Esophagus muscularis mucosa (tissue), 4 donors: ENCODE data around the gene RUNX1.

Experiments used
- CTCF ChIP-seq, 3 experiments: fragments of 200-600 bp in 2 of 3; fragments of 450-650 bp in 1 of 3; sonication (generic) in 2 of 3; IDR thresholded peaks; one replicate each; pipeline ENCODE4 v1.5.1; 2017 to 2019; ENCODE audit warnings: antibody characterized with exemption in 3 of 3, mild to moderate bottlenecking in 2 of 3, moderate library complexity in 1 of 3
- EP300 ChIP-seq: sonication (generic); formaldehyde crosslinking; IDR thresholded peaks from one replicate; pipeline ENCODE4 v1.6.1; 2017; ENCODE audit warnings: antibody characterized with exemption
- POLR2A ChIP-seq: fragments of 450-650 bp; IDR thresholded peaks from one replicate; pipeline ENCODE4 v1.6.1; 2017; ENCODE audit warnings: antibody characterized with exemption, moderate library complexity, mild to moderate bottlenecking, low read depth
- POLR2AphosphoS5 ChIP-seq, 2 donors: sonication (generic); formaldehyde crosslinking; IDR thresholded peaks; one replicate each; pipeline ENCODE4 v1.6.1; 2017; ENCODE audit warnings: antibody characterized with exemption in 2 of 2

DNA sequence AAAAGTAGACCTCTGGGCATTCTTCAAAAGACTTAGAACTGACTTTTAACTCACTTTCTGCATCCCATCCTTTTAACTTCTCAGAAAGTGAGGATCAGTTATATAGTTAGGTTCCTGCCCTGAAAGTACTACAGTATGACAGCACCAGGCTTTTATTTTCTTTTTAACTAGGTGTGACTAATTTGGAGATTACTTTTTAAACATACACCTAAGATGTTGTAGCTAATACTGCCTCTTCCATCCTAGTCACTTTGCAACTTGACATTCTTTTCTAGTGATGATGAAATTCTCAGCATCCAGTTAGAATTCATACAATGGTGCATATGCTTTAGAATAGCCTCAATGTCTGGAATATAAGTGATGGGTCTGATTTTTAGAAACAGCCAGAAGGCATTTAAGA, 24.6 kb downstream of the RUNX1 start:
- TF ChIP-seq CTCF (IDR thresholded peaks at IDR 0.05) (no peak), EP300 (no peak), POLR2AphosphoS5 (IDR thresholded peaks at IDR 0.05) (no peak), POLR2A (no peak)
